GM12892 (cell line): ENCODE results near the gene ABHD12.
"Not testable (repeated sequence)": the region's sequence is repeated elsewhere in the genome, so short reads cannot be mapped to it uniquely, and the experiment has no call there.

Experiments used
- POLR2A ChIP-seq: IDR thresholded peaks from 2 replicates; pipeline ENCODE4 v1.6.1; 2011; ENCODE audit warnings: low read depth, low read length, control low read depth
- POLR2AphosphoS5 ChIP-seq: IDR thresholded peaks from 2 replicates; pipeline ENCODE4 v1.6.1; 2011; ENCODE audit warnings: low read depth, low read length, control low read depth

GRCh38 chr20:25334972-25335371 lies 55.7 kb downstream of the ABHD12 start:
- TF ChIP-seq POLR2AphosphoS5, POLR2A: not testable (repeated sequence)
